KOPT-K1 (cell line): ENCODE measurements around the gene FASTKD3.
"Not testable (repeated sequence)": the region's sequence is repeated elsewhere in the genome, so short reads cannot be mapped to it uniquely, and the experiment has no call there.

Experiments
- H3K27ac ChIP-seq: fragments of 200-600 bp; sonication (generic); 2 replicates; pipeline ENCODE4 v1.5.1; 2016; ENCODE audit warnings: antibody characterized with exemption, mild to moderate bottlenecking, low read depth, low read length; ENCODE audit not compliant: poor library complexity, severe bottlenecking
- H3K36me3 ChIP-seq: fragments of 200-600 bp; sonication (generic); 2 replicates; pipeline ENCODE4 v1.5.1; 2017; ENCODE audit warnings: antibody characterized with exemption, mild to moderate bottlenecking, low read length, moderate library complexity; ENCODE audit not compliant: insufficient read depth
- H3K9me3 ChIP-seq: fragments of 200-600 bp; sonication (generic); 2 replicates; pipeline ENCODE4 v1.5.1; 2017; ENCODE audit warnings: antibody characterized with exemption, low read length, mild to moderate bottlenecking; ENCODE audit not compliant: insufficient read depth, poor library complexity, severe bottlenecking

The FASTKD3 gene

GRCh38 chr5:7868773-7869473 lies at the start of gene FASTKD3, which contains the start of gene MTRR:
TSS of gene FASTKD3 (minus strand) at chr5:7869031. CDS start at chr5:7868083, 948 bp downstream.
TSS of gene MTRR (plus strand) at chr5:7869148. CDS start at chr5:7870795, 1,647 bp downstream.
- no peaks in the 10 kb centered on the region for H3K9me3 ChIP-seq
- H3K36me3 ChIP-seq: peaks cover 41% of the 10 kb centered on the region
- peak within 1 kb of the TSS; percentile 73 for H3K27ac ChIP-seq

GRCh38 chr5:7917130-7918123 lies 48.6 kb upstream of the FASTKD3 start:
- no peak overlapping the region for H3K27ac ChIP-seq

GRCh38 chr5:7916171-7916804 lies 47.5 kb upstream of the FASTKD3 start:
- no peak overlapping the region for H3K27ac ChIP-seq
- H3K9me3 ChIP-seq: peaks cover 15% of the 10 kb centered on the region
- no peaks in the 10 kb centered on the region for H3K36me3 ChIP-seq

More at GRCh38 chr5:7917130-7918123, 48.6 kb upstream of the FASTKD3 start:
- H3K36me3 ChIP-seq: no peaks in the 10 kb centered on the region
- peaks cover 4% of the 10 kb centered on the region for H3K9me3 ChIP-seq

GRCh38 chr5:7911429-7911771 lies 42.6 kb upstream of the FASTKD3 start:
- Histone ChIP-seq H3K9me3 (peaks cover 41% of the 10 kb centered on the region), H3K36me3 (peaks cover 30% of the 10 kb centered on the region)
- H3K27ac ChIP-seq: not testable (repeated sequence)

- Histone ChIP-seq H3K27ac (no peak overlapping the region), H3K36me3 (peaks cover 36% of the 10 kb centered on the region), H3K9me3 (peaks cover 41% of the 10 kb centered on the region)
Observed at GRCh38 chr5:7910738-7911428, 42.1 kb upstream of the FASTKD3 start.

- no peak overlapping the region for H3K27ac ChIP-seq
- H3K9me3 ChIP-seq: peaks cover 39% of the 10 kb centered on the region
- H3K36me3 ChIP-seq: peaks cover 57% of the 10 kb centered on the region
Observed at GRCh38 chr5:7908317-7908716, 39.5 kb upstream of the FASTKD3 start.

GRCh38 chr5:7907612-7908011 lies 38.8 kb upstream of the FASTKD3 start:
- H3K27ac ChIP-seq: no peak overlapping the region
- H3K9me3 ChIP-seq: peaks cover 37% of the 10 kb centered on the region
- H3K36me3 ChIP-seq: peaks cover 65% of the 10 kb centered on the region

GRCh38 chr5:7904170-7904569 lies 35.3 kb upstream of the FASTKD3 start:
- Histone ChIP-seq H3K36me3 (peaks cover 89% of the 10 kb centered on the region), H3K9me3 (peaks cover 22% of the 10 kb centered on the region), H3K27ac (no peak overlapping the region)

- peaks cover 89% of the 10 kb centered on the region for H3K36me3 ChIP-seq
- H3K9me3 ChIP-seq: peaks cover 10% of the 10 kb centered on the region
- no peak overlapping the region for H3K27ac ChIP-seq
Observed at GRCh38 chr5:7902666-7903625, 34.1 kb upstream of the FASTKD3 start.

GRCh38 chr5:7902201-7902600 lies 33.4 kb upstream of the FASTKD3 start:
- Histone ChIP-seq H3K9me3 (peaks cover 3% of the 10 kb centered on the region), H3K27ac (no peak overlapping the region), H3K36me3 (peaks cover 89% of the 10 kb centered on the region)

GRCh38 chr5:7897014-7897600 lies 28.3 kb upstream of the FASTKD3 start:
- Histone ChIP-seq H3K27ac (no peak overlapping the region), H3K36me3 (peaks cover 100% of the 10 kb centered on the region), H3K9me3 (no peaks in the 10 kb centered on the region)

GRCh38 chr5:7894860-7895259 lies 26.0 kb upstream of the FASTKD3 start:
- H3K36me3 ChIP-seq: peaks cover 97% of the 10 kb centered on the region

GRCh38 chr5:7894439-7894838 lies 25.6 kb upstream of the FASTKD3 start:
- Histone ChIP-seq H3K27ac (no peak overlapping the region), H3K36me3 (peaks cover 97% of the 10 kb centered on the region), H3K9me3 (no peaks in the 10 kb centered on the region)

More at GRCh38 chr5:7894860-7895259, 26.0 kb upstream of the FASTKD3 start:
- no peak overlapping the region for H3K27ac ChIP-seq
- no peaks in the 10 kb centered on the region for H3K9me3 ChIP-seq
